Measurements from ENCODE around the gene C2CD2.

C2CD2 gene

GRCh38 chr21:41929248-41929647 is 24.6 kb downstream of the C2CD2 start:
- no peaks in the 10 kb centered on the region for H3K9me3 ChIP-seq (ENCODE audit: insufficient read depth, low read length)
- TF ChIP-seq CTCF (IDR thresholded peaks at IDR 0.05; ENCODE audit: low read depth, low read length) (no peak), EZH2phosphoT487 (IDR thresholded peaks at IDR 0.05; ENCODE audit: low read depth) (no peak)
- no peak overlapping the region for H3K4me3 ChIP-seq (ENCODE audit: low read length)
- H3K27ac ChIP-seq (ENCODE audit: low read length), result 0 out of 2 replicates have a peak overlapping the region, but pooled peaks have one; percentile 6
- H3K79me2 ChIP-seq (ENCODE audit: low read length), result no peaks in the 10 kb centered on the region
- H3K4me2 ChIP-seq (ENCODE audit: low read length), result peak overlapping the region; percentile 4; the same call in 1 of the 2 replicates
- no peak overlapping the region for H3K9ac ChIP-seq (ENCODE audit: low read length)
- H3K27me3 ChIP-seq (ENCODE audit: low read depth, low read length), result no peaks in the 10 kb centered on the region
- no peak overlapping the region for H2AFZ ChIP-seq (ENCODE audit: low read depth, low read length)
- H4K20me1 ChIP-seq (ENCODE audit: insufficient read depth, low read length), result no peaks in the 10 kb centered on the region
- peaks cover 50% of the 10 kb centered on the region for H3K4me1 ChIP-seq (ENCODE audit: low read length)
- no peaks in the 10 kb centered on the region for H3K36me3 ChIP-seq (replicated peaks; ENCODE audit: low read depth, low read length)

DNA sequence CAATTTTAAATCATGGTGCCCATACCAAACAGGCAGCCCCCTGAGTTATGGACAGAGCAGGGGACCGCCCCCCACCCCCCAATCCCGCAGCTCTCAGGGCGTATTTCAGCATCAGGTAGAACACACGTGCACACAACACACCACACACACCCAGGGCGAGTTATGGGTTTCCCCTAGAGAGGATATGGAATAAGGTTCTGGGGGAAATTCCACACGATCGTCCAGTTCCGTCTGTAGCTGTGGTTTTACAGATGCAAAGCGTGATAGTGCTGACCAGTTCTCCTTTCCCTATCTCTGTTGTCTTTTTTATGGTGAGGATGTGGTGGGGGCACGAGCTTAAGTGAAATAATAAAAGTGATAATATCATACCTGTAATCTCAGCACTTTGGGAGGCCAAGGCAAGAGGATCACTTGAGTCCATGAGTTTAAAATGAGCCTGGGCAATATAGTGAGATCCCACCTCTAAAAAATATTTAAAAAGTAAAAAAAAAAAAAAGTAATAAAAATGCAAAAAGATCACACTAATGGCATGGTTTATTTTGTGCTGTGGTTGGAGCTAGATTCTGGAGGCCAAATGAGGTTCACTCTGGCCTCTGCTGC is 25.1 kb downstream of the C2CD2 start:
- Histone ChIP-seq H3K27me3 (ENCODE audit: low read depth, low read length) (no peaks in the 10 kb centered on the region), H3K4me1 (ENCODE audit: low read length) (peaks cover 50% of the 10 kb centered on the region), H3K36me3 (replicated peaks; ENCODE audit: low read depth, low read length) (no peaks in the 10 kb centered on the region), H3K27ac (ENCODE audit: low read length) (0 out of 2 replicates have a peak overlapping the region, but pooled peaks have one; percentile 31), H3K9me3 (ENCODE audit: insufficient read depth, low read length) (no peaks in the 10 kb centered on the region), H3K9ac (ENCODE audit: low read length) (peak overlapping the region; percentile 25; the same call in 1 of the 2 replicates), H3K4me3 (ENCODE audit: low read length) (peak overlapping the region; percentile 45), H3K4me2 (ENCODE audit: low read length) (peak overlapping the region; percentile 66), H4K20me1 (ENCODE audit: insufficient read depth, low read length) (no peaks in the 10 kb centered on the region), H3K79me2 (ENCODE audit: low read length) (no peaks in the 10 kb centered on the region), H2AFZ (ENCODE audit: low read depth, low read length) (0 out of 2 replicates have a peak overlapping the region, but pooled peaks have one; percentile 11)
- no peak for TF ChIP-seq EZH2phosphoT487 (IDR thresholded peaks at IDR 0.05; ENCODE audit: low read depth)
- no peak for TF ChIP-seq CTCF (IDR thresholded peaks at IDR 0.05; ENCODE audit: low read depth, low read length)

DNA sequence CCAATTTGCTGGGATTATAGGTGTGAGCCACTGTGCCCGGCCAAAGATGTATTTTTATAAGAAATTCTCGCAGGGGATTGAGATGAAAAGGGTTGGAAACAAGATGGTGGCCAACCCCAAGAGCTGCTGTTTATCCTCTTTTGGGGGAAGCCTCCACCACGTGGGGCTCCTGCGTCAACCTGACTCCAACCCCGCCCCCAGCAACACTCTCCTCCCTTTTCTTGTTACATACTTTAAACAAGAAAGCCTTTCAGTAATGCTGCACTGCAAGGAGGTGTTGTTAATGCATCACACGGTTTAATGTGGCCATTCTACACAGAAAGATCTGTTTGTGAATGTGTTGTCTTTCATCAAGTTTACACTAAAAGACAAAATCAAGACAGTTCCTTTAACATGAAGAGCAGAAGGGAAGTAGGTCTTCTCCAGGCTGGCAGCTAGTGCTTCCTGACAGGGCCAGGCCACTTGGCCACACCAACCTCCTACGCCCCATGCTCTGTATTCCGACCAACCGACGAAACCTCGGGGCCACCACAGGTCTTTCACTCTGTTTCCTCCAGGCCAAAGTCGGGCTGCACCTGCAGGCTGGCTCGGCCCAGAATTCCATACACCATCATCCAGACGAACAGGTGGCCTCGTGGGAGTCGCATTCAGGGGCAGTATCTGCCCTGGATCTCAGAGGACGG is 25.9 kb downstream of the C2CD2 start:
- Histone ChIP-seq H4K20me1 (ENCODE audit: insufficient read depth, low read length) (no peaks in the 10 kb centered on the region), H3K4me2 (ENCODE audit: low read length) (peak overlapping the region; percentile 66), H3K9ac (ENCODE audit: low read length) (no peak overlapping the region; the same call in 1 of the 2 replicates), H2AFZ (ENCODE audit: low read depth, low read length) (0 out of 2 replicates have a peak overlapping the region, but pooled peaks have one; percentile 70), H3K27me3 (ENCODE audit: low read depth, low read length) (no peaks in the 10 kb centered on the region), H3K79me2 (ENCODE audit: low read length) (no peaks in the 10 kb centered on the region), H3K4me3 (ENCODE audit: low read length) (peak overlapping the region; percentile 45; the same call in 1 of the 2 replicates), H3K9me3 (ENCODE audit: insufficient read depth, low read length) (no peaks in the 10 kb centered on the region), H3K27ac (ENCODE audit: low read length) (peak overlapping the region; percentile 31; the same call in 1 of the 2 replicates), H3K4me1 (ENCODE audit: low read length) (peaks cover 46% of the 10 kb centered on the region), H3K36me3 (replicated peaks; ENCODE audit: low read depth, low read length) (no peaks in the 10 kb centered on the region)
- no peak for TF ChIP-seq CTCF (IDR thresholded peaks at IDR 0.05; ENCODE audit: low read depth, low read length)
- no peak for TF ChIP-seq EZH2phosphoT487 (IDR thresholded peaks at IDR 0.05; ENCODE audit: low read depth)

GRCh38 chr21:41926807-41927171 is 27.0 kb downstream of the C2CD2 start:
- H3K4me1 ChIP-seq (ENCODE audit: low read length), result peaks cover 48% of the 10 kb centered on the region
- H4K20me1 ChIP-seq (ENCODE audit: insufficient read depth, low read length), result no peaks in the 10 kb centered on the region
- peak overlapping the region; percentile 80 for H3K4me2 ChIP-seq (ENCODE audit: low read length)
- peak overlapping the region; percentile 71 for H3K4me3 ChIP-seq (ENCODE audit: low read length)
- peak overlapping the region; percentile 77 for H3K27ac ChIP-seq (ENCODE audit: low read length)
- peak overlapping the region; percentile 63 for H3K9ac ChIP-seq (ENCODE audit: low read length)
- no peaks in the 10 kb centered on the region for H3K36me3 ChIP-seq (replicated peaks; ENCODE audit: low read depth, low read length)
- no peaks in the 10 kb centered on the region for H3K79me2 ChIP-seq (ENCODE audit: low read length)
- H3K27me3 ChIP-seq (ENCODE audit: low read depth, low read length), result no peaks in the 10 kb centered on the region
- no peaks in the 10 kb centered on the region for H3K9me3 ChIP-seq (ENCODE audit: insufficient read depth, low read length)
- no peak for TF ChIP-seq EZH2phosphoT487 (IDR thresholded peaks at IDR 0.05; ENCODE audit: low read depth)
- no peak for TF ChIP-seq CTCF (IDR thresholded peaks at IDR 0.05; ENCODE audit: low read depth, low read length)
- H2AFZ ChIP-seq (ENCODE audit: low read depth, low read length), result peak overlapping the region; percentile 88
